Lower leg skin (tissue), 3 donors: Measurements from ENCODE around the gene PAPPA.

Experiments
- POLR2A ChIP-seq, 2 donors: fragments of 450-650 bp; IDR thresholded peaks; one replicate each; pipeline ENCODE4 v1.6.1; 2016 to 2017; ENCODE audit warnings: antibody characterized with exemption in 2 of 2, mild to moderate bottlenecking in 1 of 2, moderate library complexity in 1 of 2
- TF ChIP-seq, protein P1 (sequence below), 3 donors: fragments of 450-650 bp; IDR thresholded peaks; one replicate each; pipeline ENCODE4 v1.5.1; 2016; ENCODE audit warnings: antibody characterized with exemption in 3 of 3, mild to moderate bottlenecking in 3 of 3, moderate library complexity in 2 of 3

DNA sequence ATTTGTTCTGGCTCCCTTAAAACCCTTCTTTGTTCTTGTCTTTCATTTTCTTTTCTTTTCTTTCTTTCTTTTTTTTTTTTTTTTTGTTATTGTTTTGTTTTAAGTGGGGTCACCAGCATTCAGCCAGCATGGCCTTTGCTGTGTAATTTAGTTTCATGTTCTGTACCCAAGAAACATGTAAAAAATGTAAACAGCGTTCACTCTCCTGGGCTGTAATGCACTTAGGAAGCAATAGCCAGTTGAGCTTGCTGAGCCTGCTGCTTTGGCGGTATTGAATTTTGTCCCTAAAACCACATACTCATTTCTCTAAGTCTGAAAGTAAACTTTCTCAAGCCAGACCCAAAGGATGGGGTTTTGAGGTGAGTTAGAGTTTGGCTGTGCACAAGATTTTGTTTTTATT is 158.6 kb downstream of the PAPPA start:
- TF ChIP-seq, protein P1, sequence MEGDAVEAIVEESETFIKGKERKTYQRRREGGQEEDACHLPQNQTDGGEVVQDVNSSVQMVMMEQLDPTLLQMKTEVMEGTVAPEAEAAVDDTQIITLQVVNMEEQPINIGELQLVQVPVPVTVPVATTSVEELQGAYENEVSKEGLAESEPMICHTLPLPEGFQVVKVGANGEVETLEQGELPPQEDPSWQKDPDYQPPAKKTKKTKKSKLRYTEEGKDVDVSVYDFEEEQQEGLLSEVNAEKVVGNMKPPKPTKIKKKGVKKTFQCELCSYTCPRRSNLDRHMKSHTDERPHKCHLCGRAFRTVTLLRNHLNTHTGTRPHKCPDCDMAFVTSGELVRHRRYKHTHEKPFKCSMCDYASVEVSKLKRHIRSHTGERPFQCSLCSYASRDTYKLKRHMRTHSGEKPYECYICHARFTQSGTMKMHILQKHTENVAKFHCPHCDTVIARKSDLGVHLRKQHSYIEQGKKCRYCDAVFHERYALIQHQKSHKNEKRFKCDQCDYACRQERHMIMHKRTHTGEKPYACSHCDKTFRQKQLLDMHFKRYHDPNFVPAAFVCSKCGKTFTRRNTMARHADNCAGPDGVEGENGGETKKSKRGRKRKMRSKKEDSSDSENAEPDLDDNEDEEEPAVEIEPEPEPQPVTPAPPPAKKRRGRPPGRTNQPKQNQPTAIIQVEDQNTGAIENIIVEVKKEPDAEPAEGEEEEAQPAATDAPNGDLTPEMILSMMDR (IDR thresholded peaks at IDR 0.05), result no peak
- no peak for TF ChIP-seq POLR2A (IDR thresholded peaks at IDR 0.05)
